ENCODE results near the gene CNOT3.
"Not testable (repeated sequence)": the region's sequence is repeated elsewhere in the genome, so short reads cannot be mapped to it uniquely, and the experiment has no call there.

Gene CNOT3

DNA sequence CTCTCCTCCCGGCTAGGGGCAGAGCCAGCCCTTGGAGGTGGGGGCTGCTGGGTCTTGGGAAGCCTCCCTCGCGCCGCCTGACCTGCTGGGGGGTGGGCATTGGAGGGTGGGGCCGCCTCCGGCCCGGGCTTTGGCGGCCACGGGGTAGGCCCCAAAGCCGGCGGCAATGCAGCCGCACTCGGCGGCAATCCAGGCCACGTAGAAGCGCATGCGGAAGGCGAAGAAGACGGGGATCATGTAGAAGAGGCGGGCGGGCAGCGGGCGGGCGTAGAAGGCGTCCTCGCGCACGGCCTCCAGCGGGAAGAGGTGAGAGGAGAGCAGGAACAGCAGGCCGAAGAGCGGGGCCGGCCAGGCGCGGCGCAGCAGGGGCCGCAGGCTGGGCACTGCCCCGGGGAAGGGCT lies 43.1 kb downstream of the CNOT3 start:
- TF ChIP-seq, protein P1, sequence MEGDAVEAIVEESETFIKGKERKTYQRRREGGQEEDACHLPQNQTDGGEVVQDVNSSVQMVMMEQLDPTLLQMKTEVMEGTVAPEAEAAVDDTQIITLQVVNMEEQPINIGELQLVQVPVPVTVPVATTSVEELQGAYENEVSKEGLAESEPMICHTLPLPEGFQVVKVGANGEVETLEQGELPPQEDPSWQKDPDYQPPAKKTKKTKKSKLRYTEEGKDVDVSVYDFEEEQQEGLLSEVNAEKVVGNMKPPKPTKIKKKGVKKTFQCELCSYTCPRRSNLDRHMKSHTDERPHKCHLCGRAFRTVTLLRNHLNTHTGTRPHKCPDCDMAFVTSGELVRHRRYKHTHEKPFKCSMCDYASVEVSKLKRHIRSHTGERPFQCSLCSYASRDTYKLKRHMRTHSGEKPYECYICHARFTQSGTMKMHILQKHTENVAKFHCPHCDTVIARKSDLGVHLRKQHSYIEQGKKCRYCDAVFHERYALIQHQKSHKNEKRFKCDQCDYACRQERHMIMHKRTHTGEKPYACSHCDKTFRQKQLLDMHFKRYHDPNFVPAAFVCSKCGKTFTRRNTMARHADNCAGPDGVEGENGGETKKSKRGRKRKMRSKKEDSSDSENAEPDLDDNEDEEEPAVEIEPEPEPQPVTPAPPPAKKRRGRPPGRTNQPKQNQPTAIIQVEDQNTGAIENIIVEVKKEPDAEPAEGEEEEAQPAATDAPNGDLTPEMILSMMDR (conservative IDR thresholded peaks at IDR 0.05; ENCODE audit: low read depth, low read length) = no peak
- H3K4me3 ChIP-seq (ENCODE audit: low read length) = no peak overlapping the region
- DNase-seq (ENCODE audit: low read depth) = no peak

DNA sequence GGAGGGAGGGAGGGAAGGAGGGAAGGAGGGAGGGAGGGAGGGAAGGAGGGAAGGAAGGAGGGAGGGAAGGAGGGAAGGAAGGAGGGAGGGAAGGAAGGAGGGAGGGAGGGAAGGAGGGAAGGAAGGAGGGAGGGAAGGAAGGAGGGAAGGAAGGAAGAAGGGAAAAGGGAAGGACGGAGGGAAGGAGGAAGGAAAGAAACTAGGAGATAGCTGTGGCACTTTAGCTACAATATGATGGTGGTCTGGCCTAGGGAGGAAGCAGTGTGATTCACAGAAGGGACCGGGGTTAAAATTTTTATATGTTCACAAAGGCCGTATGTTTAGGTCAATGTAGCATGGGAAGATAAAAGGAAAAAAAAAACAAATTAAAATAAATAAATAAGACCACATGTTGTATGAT lies 44.3 kb downstream of the CNOT3 start:
- not testable (repeated sequence) for H3K4me3 ChIP-seq (ENCODE audit: low read length)

DNA sequence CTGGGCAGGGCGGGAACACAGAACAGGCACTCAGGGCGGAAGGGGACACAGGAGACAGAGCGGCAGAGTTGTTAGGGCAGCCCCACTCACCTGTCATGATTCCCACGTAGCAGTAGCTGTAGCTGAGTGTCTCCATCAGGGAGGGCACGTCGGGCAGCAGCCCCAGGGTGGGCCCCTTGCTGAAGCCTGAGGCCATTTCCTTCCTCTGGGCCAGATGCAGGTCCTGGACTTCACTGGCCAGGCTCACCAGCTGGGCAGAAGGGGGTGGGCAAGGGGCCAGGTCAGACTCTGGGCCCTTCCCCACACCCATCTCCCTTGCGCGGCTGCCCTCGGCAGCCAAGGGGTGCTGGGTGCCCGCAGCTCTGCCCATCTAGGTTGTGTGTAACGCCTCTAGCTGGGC lies 45.9 kb downstream of the CNOT3 start:
- H3K4me3 ChIP-seq (ENCODE audit: low read length) = no peak overlapping the region
- TF ChIP-seq, protein P1 (conservative IDR thresholded peaks at IDR 0.05; ENCODE audit: low read depth, low read length) = no peak

More for the DNA sequence above, 44.3 kb downstream of the CNOT3 start:
- not testable (repeated sequence) for DNase-seq (ENCODE audit: low read depth)

DNA sequence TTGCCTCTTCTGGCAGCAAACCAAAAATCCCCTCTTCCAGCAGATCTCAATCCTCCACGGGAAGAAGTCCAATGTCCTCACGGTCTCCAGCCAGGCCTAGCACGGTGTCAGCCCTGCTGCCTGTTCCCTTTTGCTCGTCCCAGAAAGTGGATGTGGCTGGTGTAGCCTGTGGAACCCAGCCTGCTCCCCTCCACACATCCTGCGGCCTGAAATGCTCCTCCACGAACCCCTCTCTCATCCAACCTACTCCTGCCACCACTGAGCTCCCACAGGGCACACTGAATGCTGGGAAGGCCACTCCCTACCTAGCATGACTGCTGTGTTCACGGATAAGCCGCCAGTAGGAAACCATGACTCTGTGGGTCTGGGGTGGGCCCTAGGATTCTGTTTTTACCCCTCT lies 48.8 kb downstream of the CNOT3 start:
- TF ChIP-seq, protein P1 (conservative IDR thresholded peaks at IDR 0.05; ENCODE audit: low read depth, low read length) = no peak
- H3K4me3 ChIP-seq (ENCODE audit: low read length) = no peak overlapping the region
- no peak for DNase-seq (ENCODE audit: low read depth)

More for the DNA sequence above, 45.9 kb downstream of the CNOT3 start:
- no peak for DNase-seq (ENCODE audit: low read depth)

DNA sequence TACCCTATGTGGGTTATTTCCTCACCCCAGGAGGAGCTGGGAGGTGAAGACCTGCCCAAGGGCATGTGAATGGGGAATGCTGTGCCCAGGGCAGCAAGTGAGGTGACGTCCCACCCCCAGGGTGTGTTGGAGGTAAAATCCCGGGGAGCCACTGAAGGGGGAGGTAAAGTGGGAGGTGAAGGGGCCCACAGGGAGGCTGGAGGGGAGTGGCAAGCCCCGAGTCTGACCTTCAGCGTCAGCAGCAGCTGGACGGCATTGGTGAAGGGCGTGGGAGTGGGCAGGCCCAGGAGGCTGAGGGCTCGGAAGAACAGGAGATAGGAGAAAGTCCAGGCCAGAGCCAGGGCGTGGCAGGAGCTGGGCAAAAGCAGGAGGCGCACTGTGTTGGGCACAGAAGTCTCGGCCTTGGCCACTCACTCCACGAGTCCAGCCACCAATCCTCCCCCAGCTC lies 49.4 kb downstream of the CNOT3 start:
- TF ChIP-seq, protein P1 (conservative IDR thresholded peaks at IDR 0.05; ENCODE audit: low read depth, low read length) = no peak
- H3K4me3 ChIP-seq (ENCODE audit: low read length) = no peak overlapping the region
- DNase-seq (ENCODE audit: low read depth) = no peak

DNA sequence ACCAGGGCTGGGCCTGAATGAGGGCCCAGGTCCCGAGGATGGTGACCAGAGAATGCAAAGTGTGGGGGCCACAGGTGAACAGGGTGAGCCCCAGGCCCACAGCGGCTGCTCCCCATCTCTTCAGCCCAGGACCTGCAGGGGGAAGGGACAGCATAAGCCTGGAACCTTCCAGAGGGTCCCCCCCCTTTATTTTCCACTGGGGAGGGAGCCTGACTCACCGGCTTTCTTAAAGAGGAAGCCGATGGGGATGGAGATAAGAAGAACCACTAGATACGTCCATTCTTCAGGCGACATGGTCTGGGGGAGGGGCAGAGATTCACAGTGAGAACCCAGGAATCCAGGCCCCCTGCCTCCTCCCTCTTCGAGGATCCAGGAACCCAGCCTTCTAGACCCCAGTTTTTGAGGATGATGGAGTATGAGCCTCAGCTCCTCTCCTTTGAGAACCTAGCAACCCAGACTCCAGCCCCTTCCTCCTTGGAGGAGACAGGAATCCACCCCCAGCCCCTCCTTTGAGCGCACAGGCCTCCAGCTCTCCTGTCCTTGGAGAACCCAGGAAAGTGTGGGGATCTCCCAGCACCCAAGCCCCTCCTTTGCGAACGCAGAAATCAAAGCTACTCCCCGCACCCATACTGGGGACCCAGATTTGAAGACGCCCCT lies 50.8 kb downstream of the CNOT3 start:
- peak overlapping the region; percentile 79 for H3K4me3 ChIP-seq (ENCODE audit: low read length)
- TF ChIP-seq, protein P1 (conservative IDR thresholded peaks at IDR 0.05; ENCODE audit: low read depth, low read length) = no peak
- no peak for DNase-seq (ENCODE audit: low read depth)

DNA sequence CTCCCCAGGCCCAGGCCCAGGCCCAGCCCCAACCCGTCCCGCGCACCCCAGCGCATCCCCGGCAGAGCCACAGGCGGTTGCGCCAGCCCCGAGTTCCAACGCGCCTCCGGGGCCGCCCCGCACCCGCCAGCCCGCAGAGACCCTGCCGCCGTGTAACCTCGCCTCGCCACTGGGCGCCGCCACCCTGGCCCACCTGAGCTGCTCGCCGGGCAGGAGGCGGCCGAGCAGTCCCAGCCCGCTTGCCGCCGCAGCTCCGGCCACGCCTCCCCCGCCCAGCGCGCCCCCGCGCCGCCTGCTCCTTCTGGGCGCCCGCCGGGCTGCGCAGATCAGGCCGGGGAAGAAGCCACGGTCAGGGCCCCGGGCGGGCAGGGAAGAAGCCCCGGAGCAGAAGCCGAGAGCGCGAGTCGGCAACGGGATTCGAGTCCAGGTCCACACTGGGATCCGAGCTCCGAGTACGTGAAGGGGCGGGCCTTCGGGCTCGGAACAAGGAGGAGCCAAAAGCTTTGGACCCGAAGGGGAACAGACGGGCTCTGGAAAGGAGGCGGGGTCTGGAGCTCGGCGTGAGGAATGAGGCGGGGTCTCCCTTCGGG lies 51.7 kb downstream of the CNOT3 start, which contains the start of gene MBOAT7:
MBOAT7 (minus strand) TSS at position 436 of the 590 bp plus-strand sequence. CDS start 1,072 bp downstream, outside the sequence.
- no peak for DNase-seq (ENCODE audit: low read depth)
- TF ChIP-seq, protein P1 (conservative IDR thresholded peaks at IDR 0.05; ENCODE audit: low read depth, low read length) = peak; percentile 27
- peak within 1 kb of the TSS; percentile 79 for H3K4me3 ChIP-seq (ENCODE audit: low read length)
